SH-SY5Y (cell line): ENCODE data around the gene SYCE3.

Source experiments
- GATA2 ChIP-seq: IDR thresholded peaks from 2 replicates; pipeline ENCODE4 v1.6.1; 2011; ENCODE audit warnings: mild to moderate bottlenecking, low read depth, low read length
- GATA3 ChIP-seq: IDR thresholded peaks from 2 replicates; pipeline ENCODE4 v1.6.1; 2011; ENCODE audit warnings: low read depth, mild to moderate bottlenecking, low read length, moderate library complexity

SYCE3 gene

GRCh38 chr22:50537765-50538164, 25.0 kb downstream of the SYCE3 start:
- TF ChIP-seq GATA3 (no peak), GATA2 (no peak)

GRCh38 chr22:50536226-50536625, 26.5 kb downstream of the SYCE3 start:
- TF ChIP-seq GATA3 (no peak), GATA2 (no peak)

GRCh38 chr22:50535113-50535512, 27.6 kb downstream of the SYCE3 start:
- TF ChIP-seq GATA2 (no peak), GATA3 (no peak)

- no peak for TF ChIP-seq GATA2
- TF ChIP-seq GATA3: no peak
Observed at GRCh38 chr22:50532824-50533796, 29.6 kb downstream of the SYCE3 start.

- TF ChIP-seq GATA3: no peak
- no peak for TF ChIP-seq GATA2
Observed at GRCh38 chr22:50531962-50532674, 30.6 kb downstream of the SYCE3 start.

- no peak for TF ChIP-seq GATA3
Observed at GRCh38 chr22:50531546-50531961, 31.2 kb downstream of the SYCE3 start.

- TF ChIP-seq GATA2 (no peak), GATA3 (no peak)
Observed at GRCh38 chr22:50530877-50531545, 31.7 kb downstream of the SYCE3 start.

GRCh38 chr22:50530580-50530876, 32.2 kb downstream of the SYCE3 start:
- TF ChIP-seq GATA3: no peak
- no peak for TF ChIP-seq GATA2

GRCh38 chr22:50529897-50530579, 32.7 kb downstream of the SYCE3 start, which contains the start of gene TYMP:
Gene TYMP (minus strand): TSS chr22:50530012. CDS start chr22:50529709, 303 bp downstream.
- no peak for TF ChIP-seq GATA3
- TF ChIP-seq GATA2: no peak

- TF ChIP-seq GATA2: no peak
- TF ChIP-seq GATA3: no peak
Observed at GRCh38 chr22:50529416-50529896, 33.3 kb downstream of the SYCE3 start.

GRCh38 chr22:50528682-50529415, 33.9 kb downstream of the SYCE3 start:
- TF ChIP-seq GATA3: no peak
- no peak for TF ChIP-seq GATA2

- no peak for TF ChIP-seq GATA2
- TF ChIP-seq GATA3: no peak
Observed at GRCh38 chr22:50527921-50528681, 34.6 kb downstream of the SYCE3 start.
